ENCODE results near the gene REC8. TPM values are rescaled to one million over a fixed set of nuclear protein-coding genes. Genes with fewer than 3 reads are reported as not detected.
A peak's percentile ranks its signal among the peaks of the same experiment; 100 is the strongest.

REC8 gene
- total and polyA plus RNA-seq, 11 donors: 0.32 to 25.3 (median 4.4) TPM

DNA sequence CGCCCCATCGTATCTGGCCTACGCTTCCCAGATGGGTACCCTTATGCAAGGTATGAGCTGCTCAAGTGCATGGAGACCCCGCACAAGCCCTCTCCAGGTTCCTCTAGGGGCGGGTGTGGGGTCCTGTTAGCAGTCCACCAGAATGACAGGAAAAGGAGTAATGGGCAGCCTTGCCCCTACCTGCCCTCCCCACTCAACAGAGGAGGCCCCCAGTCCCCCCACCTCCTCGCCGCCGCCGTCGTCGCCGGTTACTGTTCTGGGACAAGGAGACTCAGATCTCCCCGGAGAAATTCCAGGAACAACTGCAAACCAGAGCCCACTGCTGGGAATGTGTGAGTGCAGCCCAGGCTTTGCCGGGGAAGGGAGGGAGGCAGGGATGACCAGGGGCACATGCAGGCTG lies 6.0 kb downstream of the REC8 start:
- no peak overlapping the region for H3K27ac ChIP-seq
- H3K4me3 ChIP-seq: no peak overlapping the region
- intact Hi-C loops (cut with DNase I): no loop called here
- peaks cover 0 to 94% (median 57%) of the 10 kb centered on the region in 9 donors for H3K36me3 ChIP-seq
- no peaks in the 10 kb centered on the region for H3K9me3 ChIP-seq
- DNase-seq (no peak), ATAC-seq (no peak)
- no peaks in the 10 kb centered on the region for H3K27me3 ChIP-seq
- TF ChIP-seq POLR2A (IDR thresholded peaks at IDR 0.05) (no peak), CTCF (IDR thresholded peaks at IDR 0.05) (no peak)
- WGBS, 4 donors: 90 to 94% (median 92%) methylated on average over 9 to 14 of the region's 14 CpGs
- H3K4me1 ChIP-seq: peaks cover 0 to 17% (median 9%) of the 10 kb centered on the region in 12 donors

DNA sequence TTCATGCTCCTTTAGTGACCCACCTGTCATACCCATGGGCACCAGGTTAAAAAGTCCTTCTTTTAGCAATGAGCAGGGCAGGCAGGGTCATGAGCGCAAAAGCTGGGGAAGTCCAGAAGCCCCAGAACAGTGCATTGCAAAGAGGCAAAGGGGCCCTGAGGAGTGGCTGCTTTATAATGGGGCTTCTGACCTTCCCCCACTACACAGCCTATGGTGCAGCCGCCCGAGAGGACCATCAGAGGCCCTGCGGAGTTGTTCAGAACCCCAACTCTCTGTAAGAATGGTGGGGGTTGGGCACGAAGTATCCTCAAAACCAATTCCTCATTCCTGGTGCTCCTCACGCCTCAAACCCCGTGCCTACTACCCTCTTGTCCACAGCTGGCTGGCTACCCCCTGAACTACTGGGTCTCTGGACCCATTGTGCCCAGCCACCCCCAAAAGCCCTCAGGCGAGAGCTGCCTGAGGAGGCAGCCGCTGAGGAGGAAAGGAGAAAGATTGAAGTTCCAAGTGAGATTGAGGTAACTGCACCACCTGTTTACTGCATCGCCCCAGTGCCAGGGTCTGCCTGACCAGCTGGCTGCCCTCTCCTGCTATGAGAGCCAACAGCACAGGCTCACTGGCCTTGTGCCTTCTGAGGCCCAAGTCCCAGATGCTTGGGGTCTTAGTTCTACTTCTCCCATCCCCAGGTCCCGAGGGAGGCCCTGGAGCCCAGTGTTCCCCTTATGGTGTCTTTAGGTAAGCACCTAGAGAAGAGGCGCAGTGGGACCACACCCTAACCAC lies 6.7 kb downstream of the REC8 start:
- H3K4me1 ChIP-seq: peaks cover 0 to 17% (median 9%) of the 10 kb centered on the region in 12 donors
- DNase-seq: no peak
- intact Hi-C loops (cut with DNase I): no loop called here
- H3K4me3 ChIP-seq: no peak overlapping the region
- no peaks in the 10 kb centered on the region for H3K9me3 ChIP-seq
- TF ChIP-seq CTCF (IDR thresholded peaks at IDR 0.05) (no peak), POLR2A (IDR thresholded peaks at IDR 0.05) (no peak)
- no peaks in the 10 kb centered on the region for H3K27me3 ChIP-seq
- WGBS, 4 donors: 87 to 95% (median 92%) methylated on average over 11 to 12 of the region's 12 CpGs
- ATAC-seq: no peak
- H3K36me3 ChIP-seq: peaks cover 0 to 94% (median 63%) of the 10 kb centered on the region in 9 donors
- H3K27ac ChIP-seq: peak overlapping the region in 2 of 12 donors; percentile 53 to 86

GRCh38 chr14:24179294-24179960 lies 7.5 kb downstream of the REC8 start:
- Histone ChIP-seq H3K4me1 (peaks cover 0 to 17% (median 9%) of the 10 kb centered on the region in 12 donors), H3K27ac (peak overlapping the region; percentile 45 to 86 (median 68)), H3K9me3 (no peaks in the 10 kb centered on the region), H3K4me3 (no peak overlapping the region), H3K36me3 (peaks cover 4 to 95% (median 71%) of the 10 kb centered on the region in 9 donors), H3K27me3 (no peaks in the 10 kb centered on the region)
- peak in 3 of 4 donors; percentile 3 to 17 (median 16) for ATAC-seq
- TF ChIP-seq CTCF (IDR thresholded peaks at IDR 0.05): no peak
- no peak for TF ChIP-seq POLR2A (IDR thresholded peaks at IDR 0.05)
- DNase-seq: no peak
- intact Hi-C loops (cut with DNase I): no loop called here
- WGBS, 4 donors: 86 to 92% (median 89%) methylated on average over 8 to 14 of the region's 14 CpGs

Data from heart left ventricle (tissue), 16 donors.